Duodenal mucosa (tissue), 2 donors: ENCODE results near the gene QSOX2.

ENCODE experiments used
- H3K27ac ChIP-seq: one replicate; pipeline ENCODE4 v1.7.0; 2013; ENCODE audit warnings: low read depth, low read length
- H3K27me3 ChIP-seq, 2 donors: one replicate each; pipeline ENCODE4 v1.7.0; 2013; ENCODE audit warnings: low read length in 2 of 2, control low read depth in 1 of 2; ENCODE audit not compliant: insufficient read depth in 2 of 2, control insufficient read depth in 1 of 2
- H3K36me3 ChIP-seq, 2 donors: one replicate each; pipeline ENCODE4 v1.7.0; 2013; ENCODE audit warnings: low read length in 2 of 2, control low read depth in 1 of 2; ENCODE audit not compliant: insufficient read depth in 2 of 2, control insufficient read depth in 1 of 2
- H3K4me1 ChIP-seq, 2 donors: one replicate each; pipeline ENCODE4 v1.7.0; 2013; ENCODE audit warnings: low read length in 2 of 2, control low read depth in 1 of 2; ENCODE audit not compliant: insufficient read depth in 2 of 2, control insufficient read depth in 1 of 2
- H3K4me3 ChIP-seq, 2 donors: one replicate each; pipeline ENCODE4 v1.7.0; 2013; ENCODE audit warnings: low read length in 2 of 2, low read depth in 1 of 2
- H3K9ac ChIP-seq, 2 donors: one replicate each; pipeline ENCODE4 v1.7.0; 2013; ENCODE audit warnings: low read length in 2 of 2, low read depth in 1 of 2
- H3K9me3 ChIP-seq, 2 donors: one replicate each; pipeline ENCODE4 v1.7.0; 2013; ENCODE audit warnings: low read length in 2 of 2, control low read depth in 1 of 2; ENCODE audit not compliant: control insufficient read depth in 1 of 2

QSOX2 gene

DNA sequence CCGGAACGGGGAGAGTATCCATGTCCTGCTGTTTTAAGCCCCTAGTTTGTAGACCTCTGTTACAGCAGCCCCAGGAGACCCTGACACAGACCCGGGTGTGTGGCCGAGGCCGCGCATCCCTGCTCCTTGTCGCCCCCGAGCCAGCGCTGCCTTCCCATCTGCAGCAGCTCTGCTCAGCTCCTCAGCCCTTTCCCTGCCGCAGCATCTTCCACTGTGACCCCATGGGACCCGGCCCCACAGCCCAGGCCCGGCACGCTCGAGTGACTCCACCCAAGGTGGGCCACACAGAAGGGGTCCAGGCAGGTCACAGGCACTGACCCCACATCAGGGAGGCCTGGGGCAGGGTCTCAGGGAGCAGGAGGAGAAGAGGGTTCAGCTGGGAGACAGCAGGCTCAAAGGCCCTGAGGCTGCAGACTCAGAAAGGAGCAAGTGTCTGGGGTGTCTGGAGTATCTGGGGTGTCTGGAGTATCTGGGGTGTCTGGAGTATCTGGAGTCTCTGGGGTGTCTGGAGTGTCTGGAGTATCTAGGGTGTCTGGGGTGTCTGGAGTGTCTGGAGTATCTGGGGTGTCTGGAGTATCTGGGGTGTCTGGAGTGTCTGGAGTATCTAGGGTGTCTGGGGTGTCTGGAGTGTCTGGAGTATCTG lies 71.8 kb downstream of the QSOX2 start:
- peaks cover 5 to 13% of the 10 kb centered on the region in 2 donors for H3K27me3 ChIP-seq
- no peaks in the 10 kb centered on the region for H3K4me1 ChIP-seq
- H3K27ac ChIP-seq: no peak overlapping the region
- no peak overlapping the region for H3K4me3 ChIP-seq
- H3K36me3 ChIP-seq: no peaks in the 10 kb centered on the region
- H3K9ac ChIP-seq: no peak overlapping the region
- H3K9me3 ChIP-seq: no peaks in the 10 kb centered on the region

DNA sequence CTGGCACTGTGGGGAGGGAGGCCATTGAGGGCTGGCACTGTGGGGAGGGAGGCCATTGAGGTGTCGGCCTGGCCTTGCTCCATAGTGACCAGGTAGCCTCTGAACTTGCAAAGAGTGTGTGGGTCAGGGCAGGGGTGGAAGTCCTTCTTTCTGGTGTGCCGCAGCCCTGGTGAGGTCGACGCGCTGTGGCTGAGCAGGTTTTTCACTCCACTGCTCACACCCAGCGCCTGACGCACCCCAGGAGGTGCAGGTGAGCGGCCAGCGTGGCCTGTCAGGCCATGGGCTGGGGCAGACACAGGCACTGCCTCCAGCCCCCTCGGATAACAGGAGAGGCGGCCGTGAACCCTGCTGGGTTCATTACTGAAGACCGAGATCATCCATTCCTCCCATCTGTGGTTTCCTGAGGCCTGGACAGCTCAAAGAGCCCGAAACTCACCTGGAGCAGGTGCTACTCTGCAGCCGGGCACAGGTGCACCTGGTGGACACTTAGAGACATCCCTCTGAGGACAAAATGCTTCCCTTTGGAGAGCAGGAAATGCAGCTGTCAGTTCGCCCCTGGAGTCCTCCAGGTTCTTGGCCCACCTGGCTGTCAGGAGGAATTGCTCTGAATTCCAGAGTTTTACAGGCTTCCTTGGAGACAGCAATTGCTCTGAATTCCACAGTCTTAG lies 73.1 kb downstream of the QSOX2 start:
- no peak overlapping the region for H3K9ac ChIP-seq
- no peak overlapping the region for H3K4me3 ChIP-seq
- H3K9me3 ChIP-seq: no peaks in the 10 kb centered on the region
- H3K27me3 ChIP-seq: peaks cover 10 to 13% of the 10 kb centered on the region in 2 donors
- no peaks in the 10 kb centered on the region for H3K36me3 ChIP-seq
- no peak overlapping the region for H3K27ac ChIP-seq
- no peaks in the 10 kb centered on the region for H3K4me1 ChIP-seq

DNA sequence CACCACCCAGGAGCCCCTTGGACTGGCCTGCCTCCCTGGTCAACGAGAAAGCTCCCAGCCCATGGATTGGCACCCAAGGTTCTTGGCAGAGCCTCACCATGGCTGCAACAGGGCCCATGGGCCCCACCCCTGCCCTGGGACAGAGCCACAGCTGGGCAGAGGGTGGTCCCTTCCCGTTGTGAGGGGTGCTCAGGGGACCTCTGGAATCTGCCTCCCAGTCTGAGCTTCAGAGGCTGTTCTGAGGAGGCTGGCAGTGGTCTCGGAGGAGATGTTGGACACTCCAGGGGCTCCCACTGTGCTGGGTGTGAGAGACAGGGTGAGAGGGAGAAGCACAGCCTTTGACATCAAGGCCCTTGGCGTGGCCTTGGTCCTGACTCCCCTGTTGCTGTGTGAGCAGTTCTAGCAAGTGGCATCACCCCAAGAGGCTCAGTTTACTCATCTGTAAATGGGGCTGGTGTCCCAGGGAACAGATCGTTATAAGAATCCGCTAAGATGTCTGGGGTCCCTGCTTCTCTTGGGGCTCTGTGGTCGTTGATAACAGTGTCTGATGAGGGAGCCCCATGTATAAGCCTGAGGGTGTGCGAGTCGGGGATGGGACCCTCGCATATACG lies 73.7 kb downstream of the QSOX2 start:
- Histone ChIP-seq H3K9me3 (no peaks in the 10 kb centered on the region), H3K27ac (no peak overlapping the region), H3K4me1 (no peaks in the 10 kb centered on the region), H3K27me3 (peaks cover 10 to 13% of the 10 kb centered on the region in 2 donors), H3K9ac (no peak overlapping the region), H3K4me3 (no peak overlapping the region), H3K36me3 (no peaks in the 10 kb centered on the region)

DNA sequence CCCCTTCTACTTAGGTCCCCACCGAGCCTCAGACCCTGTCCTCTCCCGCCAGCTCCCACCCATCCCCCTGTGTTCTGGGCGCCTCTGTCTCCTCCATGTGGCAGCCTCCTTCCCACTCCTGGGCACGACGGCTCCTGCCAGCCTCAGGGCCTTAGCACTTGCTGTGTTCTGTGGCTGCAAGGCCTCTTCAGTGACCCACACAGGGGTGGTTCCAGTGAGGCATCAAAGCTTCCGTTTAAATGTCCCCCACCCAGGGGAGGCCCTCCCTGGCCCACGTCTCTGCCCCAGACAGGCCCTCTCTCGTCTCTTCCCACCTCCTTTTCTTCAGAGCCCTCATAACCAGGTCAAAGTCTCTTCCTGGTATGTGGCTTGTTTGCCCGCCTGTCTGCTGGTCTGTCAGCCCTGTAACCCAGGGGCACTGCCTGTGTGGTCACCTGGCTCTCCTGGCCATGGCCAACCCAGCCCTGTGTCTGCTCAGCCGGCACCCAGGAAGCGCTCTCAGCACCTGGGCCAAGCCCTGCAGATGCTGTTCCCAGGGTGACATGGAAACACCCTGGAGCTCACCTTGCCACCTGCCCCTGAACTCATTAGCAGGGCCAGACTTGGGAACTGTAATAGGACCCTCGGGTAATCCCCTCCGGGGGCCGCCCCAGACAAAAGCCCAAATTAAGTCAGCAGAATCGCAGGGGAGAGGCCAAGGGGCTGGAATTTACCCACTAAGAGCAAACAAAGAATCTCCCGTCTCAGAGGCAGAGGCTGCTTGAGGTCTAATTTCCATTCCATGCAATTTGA lies 74.4 kb downstream of the QSOX2 start:
- H3K4me3 ChIP-seq: no peak overlapping the region
- H3K4me1 ChIP-seq: no peaks in the 10 kb centered on the region
- no peak overlapping the region for H3K9ac ChIP-seq
- no peaks in the 10 kb centered on the region for H3K9me3 ChIP-seq
- no peaks in the 10 kb centered on the region for H3K36me3 ChIP-seq
- H3K27ac ChIP-seq: no peak overlapping the region
- H3K27me3 ChIP-seq: peaks cover 10 to 13% of the 10 kb centered on the region in 2 donors

DNA sequence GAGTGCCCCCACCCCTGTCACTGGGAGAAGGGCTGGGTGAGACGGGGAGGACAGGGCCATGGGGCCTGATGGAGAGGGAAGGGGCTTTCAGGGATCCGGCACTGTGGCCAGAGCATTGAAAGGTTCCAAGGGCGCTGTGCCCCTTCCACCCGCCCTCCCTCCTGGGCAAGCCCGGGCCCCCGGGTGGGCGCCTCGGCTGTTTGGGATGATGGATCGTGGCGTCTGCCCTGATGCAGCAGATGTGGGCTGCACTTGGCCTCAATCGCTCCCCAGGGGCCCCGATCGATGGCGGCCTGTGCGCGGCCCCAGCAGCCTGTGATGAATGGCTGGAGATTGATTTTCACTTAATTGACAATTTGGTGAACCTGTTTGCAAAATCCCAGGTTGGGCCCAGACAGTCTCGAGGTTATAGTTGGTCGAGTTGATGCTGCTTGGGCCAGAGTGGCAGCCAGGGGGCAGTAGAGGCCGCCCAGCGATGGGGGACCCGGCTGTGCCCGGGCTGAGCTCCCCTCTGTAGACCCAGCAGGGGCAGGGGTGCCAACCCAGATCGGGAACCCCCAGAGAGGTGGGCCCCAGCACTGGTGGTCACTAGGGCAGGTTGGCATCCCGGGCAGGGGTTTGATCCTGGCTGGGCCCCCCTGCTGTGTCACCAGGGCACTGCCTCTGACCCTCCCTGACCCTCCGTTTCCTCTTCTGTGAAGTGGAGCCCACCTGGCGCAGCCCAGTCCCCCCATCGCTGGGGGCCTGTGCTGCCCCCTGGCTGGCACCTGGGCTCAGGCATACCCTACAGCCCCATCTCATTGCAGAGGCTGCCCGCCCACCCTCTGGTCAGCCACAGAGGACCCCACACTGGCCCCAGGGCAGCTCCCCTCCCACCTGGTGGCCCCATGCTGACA lies 75.4 kb downstream of the QSOX2 start:
- Histone ChIP-seq H3K9me3 (no peaks in the 10 kb centered on the region), H3K4me1 (no peaks in the 10 kb centered on the region), H3K27me3 (peaks cover 10 to 13% of the 10 kb centered on the region in 2 donors), H3K9ac (no peak overlapping the region), H3K27ac (no peak overlapping the region), H3K36me3 (no peaks in the 10 kb centered on the region), H3K4me3 (no peak overlapping the region)

DNA sequence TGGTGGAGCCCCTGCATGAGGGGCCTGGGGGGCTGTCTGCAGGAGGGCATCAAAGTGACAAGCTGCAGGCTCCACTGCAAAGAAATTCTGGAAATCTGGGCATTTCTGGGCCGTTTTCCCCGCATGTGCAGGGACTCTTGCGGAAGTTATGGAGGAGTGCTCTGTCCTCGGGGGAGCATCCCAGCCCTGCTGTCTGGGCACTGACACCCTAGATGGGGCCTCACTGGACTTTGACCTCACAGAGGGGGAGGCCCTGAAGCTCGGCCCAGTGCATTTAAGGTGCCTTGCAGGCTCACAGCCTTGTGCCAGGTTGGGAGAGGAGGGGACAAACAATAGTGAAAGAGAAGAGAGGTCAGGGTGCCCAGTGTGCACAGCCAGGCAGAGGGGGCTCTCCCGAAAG lies 76.1 kb downstream of the QSOX2 start:
- Histone ChIP-seq H3K27me3 (peaks cover 10 to 13% of the 10 kb centered on the region in 2 donors), H3K9me3 (no peaks in the 10 kb centered on the region), H3K4me3 (no peak overlapping the region), H3K9ac (no peak overlapping the region), H3K36me3 (no peaks in the 10 kb centered on the region), H3K4me1 (no peaks in the 10 kb centered on the region), H3K27ac (no peak overlapping the region)

DNA sequence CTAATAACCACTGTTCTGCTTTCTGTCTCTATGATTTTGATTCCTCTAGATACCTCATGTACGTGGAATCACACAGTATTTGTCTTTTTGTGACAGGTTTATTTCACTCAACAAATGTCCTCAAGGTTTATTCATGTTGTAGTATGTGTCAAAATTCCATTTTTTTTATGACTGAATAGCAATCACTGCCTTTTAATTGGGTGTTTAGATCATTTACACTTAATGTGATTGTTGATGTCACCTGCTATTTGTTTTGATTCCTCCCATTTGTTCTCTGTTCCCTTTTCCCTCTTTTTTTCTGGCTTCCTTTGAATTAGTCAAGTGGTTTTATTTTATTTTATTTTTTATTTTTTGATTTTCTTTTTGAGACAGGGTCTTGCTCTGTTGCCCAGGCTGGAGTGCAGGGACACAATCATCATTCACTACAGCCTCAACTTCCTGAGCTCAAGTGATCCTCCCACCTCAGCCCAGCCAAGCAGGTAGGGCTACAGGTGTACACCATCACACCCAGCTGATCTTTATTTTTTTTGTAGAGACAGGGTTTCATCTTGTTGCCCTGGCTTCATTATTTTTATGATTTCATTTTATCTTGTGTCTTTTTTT lies 82.3 kb downstream of the QSOX2 start:
- no peaks in the 10 kb centered on the region for H3K36me3 ChIP-seq
- H3K4me1 ChIP-seq: no peaks in the 10 kb centered on the region
- H3K27ac ChIP-seq: no peak overlapping the region
- H3K9ac ChIP-seq: no peak overlapping the region
- peaks cover 0 to under 1% of the 10 kb centered on the region in 2 donors for H3K27me3 ChIP-seq
- no peaks in the 10 kb centered on the region for H3K9me3 ChIP-seq
- H3K4me3 ChIP-seq: no peak overlapping the region

DNA sequence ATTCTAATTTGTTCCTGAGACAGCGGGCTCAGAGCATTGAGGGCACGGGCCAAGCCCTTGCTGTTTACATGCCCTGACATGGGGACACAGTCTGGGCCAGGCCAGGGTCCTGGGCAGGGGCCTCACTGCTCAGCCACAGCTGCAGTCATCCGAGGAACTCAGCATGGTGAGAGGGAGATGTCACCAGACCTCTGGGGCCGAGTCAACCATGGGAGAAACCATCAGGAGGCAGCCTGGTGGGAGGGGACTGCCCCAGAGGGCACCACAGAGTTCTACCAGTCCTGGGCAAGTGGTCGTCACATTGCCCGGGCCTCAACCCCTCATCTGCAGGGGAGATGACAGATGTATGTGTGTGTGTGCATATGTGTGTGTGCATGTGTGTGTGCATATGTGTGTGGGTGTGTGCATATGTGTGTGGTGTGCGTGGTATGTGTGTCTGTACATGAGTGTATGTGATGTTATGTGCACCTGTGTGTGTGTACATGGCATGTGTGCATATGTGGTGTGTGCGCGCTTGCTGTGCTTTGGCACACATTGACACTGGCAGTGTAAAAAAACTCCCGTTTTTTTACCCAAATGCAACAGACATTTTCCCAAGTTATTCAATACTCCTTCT lies 84.5 kb downstream of the QSOX2 start:
- Histone ChIP-seq H3K4me3 (no peak overlapping the region), H3K9ac (no peak overlapping the region), H3K4me1 (no peaks in the 10 kb centered on the region), H3K27ac (no peak overlapping the region), H3K9me3 (no peaks in the 10 kb centered on the region), H3K36me3 (no peaks in the 10 kb centered on the region), H3K27me3 (no peaks in the 10 kb centered on the region)

DNA sequence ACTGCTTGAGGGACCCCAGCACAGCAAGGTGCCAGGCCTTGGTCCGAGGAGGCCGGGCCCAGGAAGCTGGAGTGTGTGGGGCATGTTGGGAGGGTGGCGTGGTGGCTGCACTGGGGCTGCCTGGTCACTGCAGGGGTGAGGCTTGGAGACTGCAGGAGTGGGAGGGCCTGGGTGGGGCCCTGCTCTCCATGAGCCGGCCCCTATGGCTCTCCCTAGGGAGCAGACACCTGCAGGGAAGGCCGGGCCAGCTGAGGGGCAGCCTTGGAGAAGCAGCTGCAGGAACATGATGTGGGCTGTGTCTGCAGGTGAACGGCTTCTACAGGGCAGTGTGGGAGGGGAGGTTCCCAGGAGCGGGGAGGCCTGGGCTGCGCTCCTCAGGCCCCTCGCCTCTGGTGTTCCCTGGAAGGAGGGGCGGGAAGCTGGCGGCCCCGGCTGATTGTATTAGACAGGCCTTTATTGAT lies 85.2 kb downstream of the QSOX2 start:
- Histone ChIP-seq H3K9me3 (no peaks in the 10 kb centered on the region), H3K27ac (no peak overlapping the region), H3K36me3 (no peaks in the 10 kb centered on the region), H3K4me1 (no peaks in the 10 kb centered on the region), H3K4me3 (no peak overlapping the region), H3K27me3 (no peaks in the 10 kb centered on the region), H3K9ac (no peak overlapping the region)
